HG03097 (cell line): ENCODE measurements around the gene ZNF212.
A peak's percentile ranks its signal among the peaks of the same experiment; 100 is the strongest.
"Not testable (repeated sequence)": the region's sequence is repeated elsewhere in the genome, so short reads cannot be mapped to it uniquely, and the experiment has no call there.

ENCODE experiments used
- ATAC-seq: cut with Tn5 transposase; IDR thresholded peaks from one replicate; pipeline ENCODE4 v1.9.1; 2021; ENCODE audit not compliant: unreplicated experiment, low FRiP score

ZNF212 gene

GRCh38 chr7:149251518-149251917, 12.1 kb downstream of the ZNF212 start:
- not testable (repeated sequence) for ATAC-seq

- no peak for ATAC-seq
These were observed 12.9 kb downstream of the ZNF212 start for GRCh38 chr7:149252378-149252777.

GRCh38 chr7:149253665-149254064, 14.2 kb downstream of the ZNF212 start:
- no peak for ATAC-seq

- ATAC-seq, result no peak
These were observed 14.9 kb downstream of the ZNF212 start for GRCh38 chr7:149254181-149254858.

GRCh38 chr7:149255174-149255573, 15.7 kb downstream of the ZNF212 start:
- no peak for ATAC-seq

GRCh38 chr7:149256568-149256967, 17.1 kb downstream of the ZNF212 start:
- no peak for ATAC-seq

- no peak for ATAC-seq
These were observed 17.7 kb downstream of the ZNF212 start for GRCh38 chr7:149257146-149257545.

GRCh38 chr7:149261316-149261828, 21.9 kb downstream of the ZNF212 start:
- ATAC-seq, result peak; percentile 8

- ATAC-seq, result peak; percentile 83
These were observed 22.6 kb downstream of the ZNF212 start, which contains the start of gene ZNF783 for GRCh38 chr7:149261829-149262617. TSS of gene ZNF783 (plus strand) at chr7:149262196. CDS start at chr7:149262334, 138 bp downstream.

- ATAC-seq, result no peak
These were observed 27.0 kb downstream of the ZNF212 start for GRCh38 chr7:149266451-149266850.

GRCh38 chr7:149267733-149268132, 28.3 kb downstream of the ZNF212 start:
- no peak for ATAC-seq

- not testable (repeated sequence) for ATAC-seq
These were observed 35.0 kb downstream of the ZNF212 start for GRCh38 chr7:149274424-149274823.

- ATAC-seq, result no peak
These were observed 38.4 kb downstream of the ZNF212 start for GRCh38 chr7:149277871-149278270.

- ATAC-seq, result no peak
These were observed 38.9 kb downstream of the ZNF212 start for GRCh38 chr7:149278396-149278795.

GRCh38 chr7:149279111-149279743, 39.8 kb downstream of the ZNF212 start:
- ATAC-seq, result no peak

- ATAC-seq, result no peak
These were observed 40.7 kb downstream of the ZNF212 start for GRCh38 chr7:149280151-149280550.

- no peak for ATAC-seq
These were observed 41.4 kb downstream of the ZNF212 start for GRCh38 chr7:149280661-149281507.

- ATAC-seq, result no peak
These were observed 42.3 kb downstream of the ZNF212 start for GRCh38 chr7:149281508-149282330.

GRCh38 chr7:149282331-149282655, 42.8 kb downstream of the ZNF212 start:
- no peak for ATAC-seq

GRCh38 chr7:149283321-149283720, 43.9 kb downstream of the ZNF212 start:
- ATAC-seq, result no peak
